Mesenchymal stem cell (in vitro differentiated cells and primary cell): Measurements from ENCODE around the gene RSPH10B2.
"Not testable (repeated sequence)": the region's sequence is repeated elsewhere in the genome, so short reads cannot be mapped to it uniquely, and the experiment has no call there.

Source experiments
- DNase-seq: peaks from one replicate; pipeline ENCODE4 v3.0.0-alpha.2; 2013
- H2AFZ ChIP-seq: one replicate; pipeline ENCODE4 v1.6.1; 2013; ENCODE audit warnings: low read depth, mild to moderate bottlenecking, control low read depth, inconsistent platforms, low read length, moderate library complexity
- H2AK5ac ChIP-seq: 2 replicates; pipeline ENCODE4 v1.6.1; 2013; ENCODE audit warnings: low read length, moderate library complexity, mild to moderate bottlenecking, inconsistent platforms; ENCODE audit not compliant: severe bottlenecking
- H2BK120ac ChIP-seq: one replicate; pipeline ENCODE4 v1.6.1; 2013; ENCODE audit warnings: low read depth, mild to moderate bottlenecking, inconsistent platforms, low read length, moderate library complexity
- H2BK12ac ChIP-seq, 2 experiments: one replicate each; pipeline ENCODE4 v1.6.1; 2013; ENCODE audit warnings: inconsistent platforms in 2 of 2, low read length in 2 of 2, mild to moderate bottlenecking in 2 of 2, moderate library complexity in 2 of 2, control low read depth in 1 of 2
- H2BK15ac ChIP-seq: one replicate; pipeline ENCODE4 v1.6.1; 2013; ENCODE audit warnings: mild to moderate bottlenecking, low read depth, inconsistent platforms; ENCODE audit not compliant: poor library complexity, severe bottlenecking
- H2BK5ac ChIP-seq: 2 replicates; pipeline ENCODE4 v1.6.1; 2013; ENCODE audit warnings: low read depth, mild to moderate bottlenecking, low read length, control low read depth, inconsistent platforms; ENCODE audit not compliant: poor library complexity, severe bottlenecking
- H3K14ac ChIP-seq, 2 experiments: one replicate each; pipeline ENCODE4 v1.6.1; 2013; ENCODE audit warnings: inconsistent platforms in 2 of 2, low read length in 2 of 2, control low read depth in 1 of 2, mild to moderate bottlenecking in 1 of 2, moderate library complexity in 1 of 2
- H3K18ac ChIP-seq, 2 experiments: one replicate each; pipeline ENCODE4 v1.6.1; 2013; ENCODE audit warnings: inconsistent platforms in 2 of 2, low read length in 2 of 2, control low read depth in 1 of 2, low read depth in 1 of 2, mild to moderate bottlenecking in 1 of 2
- H3K23ac ChIP-seq, 2 experiments: one replicate each; pipeline ENCODE4 v1.6.1; 2013; ENCODE audit warnings: inconsistent platforms in 2 of 2, low read length in 2 of 2, mild to moderate bottlenecking in 2 of 2, moderate library complexity in 2 of 2, control low read depth in 1 of 2
- H3K27ac ChIP-seq: 2 replicates; pipeline ENCODE4 v1.5.1; 2013; ENCODE audit warnings: mild to moderate bottlenecking, moderate library complexity, low read length, control low read depth, inconsistent platforms; ENCODE audit not compliant: poor library complexity, severe bottlenecking
- H3K27me3 ChIP-seq, 2 experiments: 2 replicates each; pipeline versions ENCODE4 v1.6.1 to v1.7.0; 2013; ENCODE audit warnings: low read length in 2 of 2, mild to moderate bottlenecking in 2 of 2, moderate library complexity in 2 of 2, control low read depth in 1 of 2, inconsistent platforms in 1 of 2; ENCODE audit not compliant: control insufficient read depth in 1 of 2, insufficient read depth in 1 of 2
- H3K36me3 ChIP-seq, 2 experiments: 2 replicates each; pipeline versions ENCODE4 v1.6.1 to v1.7.0; 2013; ENCODE audit warnings: low read length in 2 of 2, control low read depth in 1 of 2, inconsistent platforms in 1 of 2, low read depth in 1 of 2, mild to moderate bottlenecking in 1 of 2; ENCODE audit not compliant: insufficient read depth in 2 of 2, control insufficient read depth in 1 of 2
- H3K4ac ChIP-seq, 2 experiments: one replicate each; pipeline ENCODE4 v1.6.1; 2013; ENCODE audit warnings: inconsistent platforms in 2 of 2, low read length in 2 of 2, mild to moderate bottlenecking in 2 of 2, moderate library complexity in 2 of 2, control low read depth in 1 of 2, low read depth in 1 of 2
- H3K4me1 ChIP-seq: 2 replicates; pipeline ENCODE4 v1.6.1; 2013; ENCODE audit warnings: low read depth, low read length, control low read depth; ENCODE audit not compliant: control insufficient read depth, insufficient read depth
- H3K4me2 ChIP-seq: 2 replicates; pipeline ENCODE4 v1.6.1; 2013; ENCODE audit warnings: low read length, mild to moderate bottlenecking, inconsistent platforms; ENCODE audit not compliant: poor library complexity, severe bottlenecking
- H3K4me3 ChIP-seq, 2 experiments: 2 replicates each; pipeline versions ENCODE4 v1.5.1 to v1.7.0; 2013; ENCODE audit warnings: low read length in 2 of 2, mild to moderate bottlenecking in 2 of 2, control low read depth in 1 of 2, low read depth in 1 of 2; ENCODE audit not compliant: insufficient read depth in 1 of 2
- H3K79me1 ChIP-seq: replicated peaks from 2 replicates; pipeline ENCODE4 v1.6.1; 2013; ENCODE audit warnings: mild to moderate bottlenecking, control low read depth, low read length, inconsistent platforms; ENCODE audit not compliant: poor library complexity, severe bottlenecking
- H3K9ac ChIP-seq: 2 replicates; pipeline ENCODE4 v1.7.0; 2013; ENCODE audit warnings: mild to moderate bottlenecking, low read length, moderate library complexity
- H3K9me3 ChIP-seq: 2 replicates; pipeline ENCODE4 v1.7.0; 2013; ENCODE audit warnings: mild to moderate bottlenecking, low read length; ENCODE audit not compliant: control insufficient read depth
- H4K8ac ChIP-seq: one replicate; pipeline ENCODE4 v1.6.1; 2013; ENCODE audit warnings: inconsistent platforms, mild to moderate bottlenecking, low read length, moderate library complexity
- H4K91ac ChIP-seq: one replicate; pipeline ENCODE4 v1.6.1; 2013; ENCODE audit warnings: mild to moderate bottlenecking, low read length, inconsistent platforms
- WGBS: methylation state at CpG from one replicate; pipeline ENCODE4 v1.1.7; 2013; ENCODE audit warnings: mixed read lengths; 5-methylcytosine and 5-hydroxymethylcytosine counted together

RSPH10B2 gene

DNA sequence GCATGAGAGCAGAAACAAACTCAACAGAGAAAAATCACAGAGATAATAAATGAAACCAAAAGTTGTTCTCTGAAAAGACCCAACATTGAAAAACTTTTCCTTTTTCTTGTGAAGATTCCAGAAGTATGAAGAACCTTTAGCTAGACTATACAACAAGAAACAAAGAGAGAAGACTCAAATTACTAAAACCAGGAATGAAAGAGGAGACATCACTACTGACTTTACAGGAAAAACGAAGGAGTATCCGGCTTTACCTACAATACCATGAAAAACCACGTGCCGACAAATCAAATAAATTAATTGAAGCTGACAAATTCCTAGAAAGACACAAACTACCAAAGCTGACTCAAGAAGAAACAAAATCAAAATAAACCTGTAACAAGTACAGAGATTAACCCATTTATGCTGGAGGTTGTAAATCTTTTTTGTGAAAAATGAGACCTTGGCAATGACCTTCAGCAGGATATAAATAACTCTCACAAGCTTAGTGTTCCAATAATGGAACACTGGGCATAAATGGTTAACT is 53.6 kb downstream of the RSPH10B2 start:
- not testable (repeated sequence) for H3K14ac ChIP-seq, H2BK120ac ChIP-seq, H2BK12ac ChIP-seq, H3K4me2 ChIP-seq, DNase-seq, H3K4ac ChIP-seq, H2BK15ac ChIP-seq, H4K91ac ChIP-seq, H3K27me3 ChIP-seq, H3K18ac ChIP-seq, H3K4me1 ChIP-seq, H3K4me3 ChIP-seq, H2AFZ ChIP-seq, H3K9me3 ChIP-seq, H3K23ac ChIP-seq, H3K79me1 ChIP-seq, H3K27ac ChIP-seq, H4K8ac ChIP-seq, H3K36me3 ChIP-seq, H3K9ac ChIP-seq, H2AK5ac ChIP-seq, H2BK5ac ChIP-seq
- no CpG with 5 or more reads among the region's 4 CpGs for WGBS

GRCh38 chr7:6807959-6808358 is 54.1 kb downstream of the RSPH10B2 start:
- not testable (repeated sequence) for H3K23ac ChIP-seq, H3K27me3 ChIP-seq, H3K4me3 ChIP-seq, H3K79me1 ChIP-seq, H2AFZ ChIP-seq, H3K9ac ChIP-seq, H2BK12ac ChIP-seq, H4K8ac ChIP-seq, H3K4me2 ChIP-seq, H3K4ac ChIP-seq, H2BK15ac ChIP-seq, H2BK120ac ChIP-seq, H2BK5ac ChIP-seq, H3K9me3 ChIP-seq, H3K36me3 ChIP-seq, H3K27ac ChIP-seq, H2AK5ac ChIP-seq, H3K4me1 ChIP-seq, H3K18ac ChIP-seq, DNase-seq, H4K91ac ChIP-seq, H3K14ac ChIP-seq
- no CpG with 5 or more reads among the region's 6 CpGs for WGBS

GRCh38 chr7:6813011-6813410 is 59.1 kb downstream of the RSPH10B2 start:
- H3K79me1 ChIP-seq, H4K91ac ChIP-seq, H3K4me1 ChIP-seq: not testable (repeated sequence)

GRCh38 chr7:6815470-6815869 is 61.6 kb downstream of the RSPH10B2 start:
- not testable (repeated sequence) for H2BK5ac ChIP-seq, H3K9me3 ChIP-seq, H3K4me2 ChIP-seq, H2BK15ac ChIP-seq, H3K4ac ChIP-seq, H3K27me3 ChIP-seq, H3K27ac ChIP-seq, H3K79me1 ChIP-seq, H2AK5ac ChIP-seq, H3K9ac ChIP-seq, H3K4me3 ChIP-seq, H4K91ac ChIP-seq, H2BK12ac ChIP-seq, H3K4me1 ChIP-seq, H3K18ac ChIP-seq, H2BK120ac ChIP-seq, H3K14ac ChIP-seq, H2AFZ ChIP-seq, H4K8ac ChIP-seq, H3K23ac ChIP-seq, DNase-seq
- peaks cover 20 to 27% of the 10 kb centered on the region in 2 experiments for H3K36me3 ChIP-seq
- WGBS, result 92% methylated on average over 5 of the region's 7 CpGs

More at GRCh38 chr7:6813011-6813410, 59.1 kb downstream of the RSPH10B2 start:
- H3K9me3 ChIP-seq, H2BK15ac ChIP-seq, H3K4ac ChIP-seq, H3K14ac ChIP-seq, H3K18ac ChIP-seq, H2BK12ac ChIP-seq, H3K27ac ChIP-seq, DNase-seq, H2BK120ac ChIP-seq, H3K9ac ChIP-seq, H4K8ac ChIP-seq, H2BK5ac ChIP-seq, H2AK5ac ChIP-seq, H3K4me2 ChIP-seq, H3K23ac ChIP-seq, H2AFZ ChIP-seq, H3K27me3 ChIP-seq, H3K4me3 ChIP-seq: not testable (repeated sequence)
- WGBS, result 91% methylated on average over 2 of the region's 2 CpGs
- peaks cover 16 to 24% of the 10 kb centered on the region in 2 experiments for H3K36me3 ChIP-seq
